K562 (cell line): Measurements from ENCODE around the gene RAB21. TPM values are rescaled to one million over a fixed set of nuclear protein-coding genes. Genes with fewer than 3 reads are reported as not detected.

ENCODE experiments used
- ADNP ChIP-seq: fragments of 200-800 bp; sonication (Bioruptor generic); IDR thresholded peaks from 2 replicates; pipeline ENCODE4 v1.6.1; 2016; ENCODE audit warnings: missing genetic modification characterization, missing compliant biosample characterization
- ELF4 ChIP-seq: fragments of 450-650 bp; formaldehyde crosslinking; IDR thresholded peaks from 2 replicates; pipeline ENCODE4 v1.4.0; 2022; ENCODE audit warnings: missing genetic modification characterization
- EP400 ChIP-seq: fragments of 450-650 bp; IDR thresholded peaks from 2 replicates; pipeline ENCODE4 v1.6.1; 2017; ENCODE audit warnings: antibody characterized with exemption, mild to moderate bottlenecking, moderate library complexity
- EWSR1 ChIP-seq: fragments of 450-650 bp; IDR thresholded peaks from 2 replicates; pipeline ENCODE4 v1.6.1; 2018; ENCODE audit warnings: borderline replicate concordance, mild to moderate bottlenecking, low read depth, moderate library complexity; ENCODE audit not compliant: partially characterized antibody
- HNRNPLL ChIP-seq: fragments of 200-400 bp; formaldehyde crosslinking; IDR thresholded peaks from 2 replicates; pipeline ENCODE4 v1.6.1; 2017; ENCODE audit warnings: low read length, low read depth, mild to moderate bottlenecking; ENCODE audit not compliant: poor library complexity, severe bottlenecking
- PHF8 ChIP-seq: fragments of 200-600 bp; sonication (generic); IDR thresholded peaks from 2 replicates; pipeline ENCODE4 v1.6.1; 2012; ENCODE audit warnings: mixed run types, mild to moderate bottlenecking, inconsistent platforms, low read length, moderate library complexity, borderline replicate concordance
- SIN3A ChIP-seq, 2 experiments: fragments of 150-350 bp in 1 of 2; IDR thresholded peaks; 2 replicates each; pipeline ENCODE4 v1.6.1; 2011 to 2016; ENCODE audit warnings: borderline replicate concordance in 2 of 2, low read depth in 2 of 2, low read length in 2 of 2, mild to moderate bottlenecking in 2 of 2, moderate library complexity in 2 of 2; ENCODE audit not compliant: control insufficient read depth in 1 of 2
- SMARCE1 ChIP-seq: fragments of 450-650 bp; IDR thresholded peaks from 2 replicates; pipeline ENCODE4 v1.7.1; 2016; ENCODE audit warnings: mild to moderate bottlenecking
- TRIM28 ChIP-seq: fragments of 450-650 bp; IDR thresholded peaks from 2 replicates; pipeline ENCODE4 v1.6.1; 2017
- XRCC3 ChIP-seq: fragments of 450-650 bp; IDR thresholded peaks from 2 replicates; pipeline ENCODE4 v1.6.1; 2017; ENCODE audit warnings: mild to moderate bottlenecking, moderate library complexity
- ZNF184 ChIP-seq: sonication (generic); formaldehyde crosslinking; IDR thresholded peaks from 2 replicates; pipeline ENCODE4 v1.5.0; 2020; ENCODE audit warnings: missing genetic modification reagents
- ZNF561 ChIP-seq: fragments of 450-650 bp; formaldehyde crosslinking; conservative IDR thresholded peaks from 2 replicates; pipeline ENCODE4 v1.4.0; 2020; ENCODE audit warnings: mild to moderate bottlenecking, moderate library complexity
- ZNF707 ChIP-seq: fragments of 250-450 bp; sonication (Bioruptor Pico); conservative IDR thresholded peaks from 2 replicates; pipeline ENCODE4 v1.8.0; 2022; ENCODE audit warnings: inconsistent platforms, mild to moderate bottlenecking, moderate library complexity
- polyA plus RNA-seq, 8 experiments: library from polyadenylated mRNA; depleted of rRNA in 4 of 8; stranded (reverse) in 5 of 8; unstranded in 3 of 8; fragments of >200 nt; fragmentation: Nextera tagmentation in 2 of 8; fragmentation: Illumina TruSeq in 1 of 8; extraction: Ambion mirVana in 2 of 8; extraction: Trizol in 1 of 8; gene quantifications; 2 replicates each; pipeline versions ENCODE4 v1.2.1 to v1.2.3, GENCODE V29; 2011 to 2014; ENCODE audit warnings: inconsistent platforms in 1 of 8, missing spikeins in 1 of 8
- total RNA-seq, 7 experiments: library from RNA; depleted of rRNA in 6 of 7; stranded (reverse); fragments of >200 nt in 6 of 7; fragmentation: Illumina TruSeq in 2 of 7; extraction: Trizol in 2 of 7; gene quantifications; 2 replicates each; pipeline versions ENCODE4 v1.2.1 to v1.2.3, GENCODE V29; 2011 to 2021; ENCODE audit warnings: low replicate concordance in 1 of 7
- TF ChIP-seq, protein P1 (sequence below): sonication (generic); formaldehyde crosslinking; IDR thresholded peaks from 2 replicates; pipeline ENCODE4 v1.8.0; 2023; ENCODE audit warnings: missing genetic modification reagents, mild to moderate bottlenecking, borderline replicate concordance
- TF ChIP-seq, protein P2 (sequence below): fragments of 450-650 bp; formaldehyde crosslinking; IDR thresholded peaks from 2 replicates; pipeline ENCODE4 v1.4.0; 2020; ENCODE audit warnings: mild to moderate bottlenecking

Gene RAB21
- total and polyA plus RNA-seq, 9 of the 15 experiments (the other 6 are each of a cell fraction or from before 2014, with no cell fraction given) = 5.3 to 45.6 (median 19.6) TPM

DNA sequence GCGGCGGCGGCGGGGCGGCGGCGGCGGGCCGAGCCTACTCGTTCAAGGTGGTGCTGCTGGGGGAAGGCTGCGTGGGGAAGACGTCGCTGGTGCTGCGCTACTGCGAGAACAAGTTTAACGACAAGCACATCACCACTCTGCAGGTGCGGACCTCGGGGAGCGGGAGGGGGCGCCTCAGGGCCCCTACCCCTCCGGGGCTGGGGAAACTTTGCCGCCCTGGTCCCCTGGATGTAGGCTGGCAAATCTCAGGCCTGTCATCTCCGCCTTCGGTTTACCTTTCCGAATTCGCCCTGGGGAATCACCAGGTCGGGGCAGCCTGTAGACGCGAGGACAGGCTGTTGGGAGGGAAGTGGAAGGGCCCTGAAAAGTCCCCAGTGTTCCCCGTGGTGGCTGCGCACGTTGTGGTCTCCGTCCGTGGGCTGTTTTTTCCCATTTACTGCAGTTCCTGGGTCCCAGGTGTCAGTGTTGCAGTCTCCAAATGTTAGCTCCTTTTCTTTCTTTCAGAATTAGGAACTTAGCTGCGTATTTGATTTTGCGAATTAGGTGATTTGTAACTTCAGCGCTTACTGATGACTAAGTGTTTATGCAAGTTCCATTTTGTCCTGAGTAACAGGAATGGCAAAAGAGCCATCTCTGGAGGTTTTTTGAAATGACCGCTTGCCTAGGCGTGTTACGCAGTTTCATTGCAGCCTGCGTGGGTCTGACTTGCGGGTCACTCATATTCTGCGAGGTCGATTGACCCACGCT, 656 bp downstream of the RAB21 start (continued):
- TF ChIP-seq, protein P1, sequence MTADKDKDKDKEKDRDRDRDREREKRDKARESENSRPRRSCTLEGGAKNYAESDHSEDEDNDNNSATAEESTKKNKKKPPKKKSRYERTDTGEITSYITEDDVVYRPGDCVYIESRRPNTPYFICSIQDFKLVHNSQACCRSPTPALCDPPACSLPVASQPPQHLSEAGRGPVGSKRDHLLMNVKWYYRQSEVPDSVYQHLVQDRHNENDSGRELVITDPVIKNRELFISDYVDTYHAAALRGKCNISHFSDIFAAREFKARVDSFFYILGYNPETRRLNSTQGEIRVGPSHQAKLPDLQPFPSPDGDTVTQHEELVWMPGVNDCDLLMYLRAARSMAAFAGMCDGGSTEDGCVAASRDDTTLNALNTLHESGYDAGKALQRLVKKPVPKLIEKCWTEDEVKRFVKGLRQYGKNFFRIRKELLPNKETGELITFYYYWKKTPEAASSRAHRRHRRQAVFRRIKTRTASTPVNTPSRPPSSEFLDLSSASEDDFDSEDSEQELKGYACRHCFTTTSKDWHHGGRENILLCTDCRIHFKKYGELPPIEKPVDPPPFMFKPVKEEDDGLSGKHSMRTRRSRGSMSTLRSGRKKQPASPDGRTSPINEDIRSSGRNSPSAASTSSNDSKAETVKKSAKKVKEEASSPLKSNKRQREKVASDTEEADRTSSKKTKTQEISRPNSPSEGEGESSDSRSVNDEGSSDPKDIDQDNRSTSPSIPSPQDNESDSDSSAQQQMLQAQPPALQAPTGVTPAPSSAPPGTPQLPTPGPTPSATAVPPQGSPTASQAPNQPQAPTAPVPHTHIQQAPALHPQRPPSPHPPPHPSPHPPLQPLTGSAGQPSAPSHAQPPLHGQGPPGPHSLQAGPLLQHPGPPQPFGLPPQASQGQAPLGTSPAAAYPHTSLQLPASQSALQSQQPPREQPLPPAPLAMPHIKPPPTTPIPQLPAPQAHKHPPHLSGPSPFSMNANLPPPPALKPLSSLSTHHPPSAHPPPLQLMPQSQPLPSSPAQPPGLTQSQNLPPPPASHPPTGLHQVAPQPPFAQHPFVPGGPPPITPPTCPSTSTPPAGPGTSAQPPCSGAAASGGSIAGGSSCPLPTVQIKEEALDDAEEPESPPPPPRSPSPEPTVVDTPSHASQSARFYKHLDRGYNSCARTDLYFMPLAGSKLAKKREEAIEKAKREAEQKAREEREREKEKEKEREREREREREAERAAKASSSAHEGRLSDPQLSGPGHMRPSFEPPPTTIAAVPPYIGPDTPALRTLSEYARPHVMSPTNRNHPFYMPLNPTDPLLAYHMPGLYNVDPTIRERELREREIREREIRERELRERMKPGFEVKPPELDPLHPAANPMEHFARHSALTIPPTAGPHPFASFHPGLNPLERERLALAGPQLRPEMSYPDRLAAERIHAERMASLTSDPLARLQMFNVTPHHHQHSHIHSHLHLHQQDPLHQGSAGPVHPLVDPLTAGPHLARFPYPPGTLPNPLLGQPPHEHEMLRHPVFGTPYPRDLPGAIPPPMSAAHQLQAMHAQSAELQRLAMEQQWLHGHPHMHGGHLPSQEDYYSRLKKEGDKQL = no peak
- TF ChIP-seq PHF8 = peak; percentile 32; the same call in 1 of the 2 replicates
- TF ChIP-seq ZNF184 (CRISPR knock-in tag) = no peak
- no peak for TF ChIP-seq EWSR1
- peak; percentile 38; the same call in 1 of the 2 replicates for TF ChIP-seq EP400
- TF ChIP-seq, protein P2, sequence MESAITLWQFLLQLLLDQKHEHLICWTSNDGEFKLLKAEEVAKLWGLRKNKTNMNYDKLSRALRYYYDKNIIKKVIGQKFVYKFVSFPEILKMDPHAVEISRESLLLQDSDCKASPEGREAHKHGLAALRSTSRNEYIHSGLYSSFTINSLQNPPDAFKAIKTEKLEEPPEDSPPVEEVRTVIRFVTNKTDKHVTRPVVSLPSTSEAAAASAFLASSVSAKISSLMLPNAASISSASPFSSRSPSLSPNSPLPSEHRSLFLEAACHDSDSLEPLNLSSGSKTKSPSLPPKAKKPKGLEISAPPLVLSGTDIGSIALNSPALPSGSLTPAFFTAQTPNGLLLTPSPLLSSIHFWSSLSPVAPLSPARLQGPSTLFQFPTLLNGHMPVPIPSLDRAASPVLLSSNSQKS = no peak
- no peak for TF ChIP-seq ADNP
- no peak for TF ChIP-seq ZNF707 (CRISPR knock-in tag)
- TF ChIP-seq HNRNPLL = peak; percentile 20
- no peak for TF ChIP-seq ELF4 (CRISPR knock-in tag)
- TF ChIP-seq TRIM28 = no peak
- 0 out of 2 replicates have a peak, but pooled peaks have one; percentile 42 for TF ChIP-seq SMARCE1
- TF ChIP-seq ZNF561 = no peak
- no peak for TF ChIP-seq XRCC3
- TF ChIP-seq SIN3A (IDR thresholded peaks at IDR 0.05; ENCODE audit: borderline replicate concordance in 2 of 2, control insufficient read depth in 1 of 2, low read depth in 2 of 2, low read length in 2 of 2) = peak in 1 of 2 experiments; percentile 28; a peak in 2 of 4 replicates
